ENCODE results near the gene TLX3. TPM values are rescaled to one million over a fixed set of nuclear protein-coding genes. Genes with fewer than 3 reads are reported as not detected.
A peak's percentile ranks its signal among the peaks of the same experiment; 100 is the strongest.

Gene TLX3
- total and polyA plus RNA-seq, 2 of the 8 experiments (the other 6 are each of a cell fraction or from before 2014, with no cell fraction given) = not detected

DNA sequence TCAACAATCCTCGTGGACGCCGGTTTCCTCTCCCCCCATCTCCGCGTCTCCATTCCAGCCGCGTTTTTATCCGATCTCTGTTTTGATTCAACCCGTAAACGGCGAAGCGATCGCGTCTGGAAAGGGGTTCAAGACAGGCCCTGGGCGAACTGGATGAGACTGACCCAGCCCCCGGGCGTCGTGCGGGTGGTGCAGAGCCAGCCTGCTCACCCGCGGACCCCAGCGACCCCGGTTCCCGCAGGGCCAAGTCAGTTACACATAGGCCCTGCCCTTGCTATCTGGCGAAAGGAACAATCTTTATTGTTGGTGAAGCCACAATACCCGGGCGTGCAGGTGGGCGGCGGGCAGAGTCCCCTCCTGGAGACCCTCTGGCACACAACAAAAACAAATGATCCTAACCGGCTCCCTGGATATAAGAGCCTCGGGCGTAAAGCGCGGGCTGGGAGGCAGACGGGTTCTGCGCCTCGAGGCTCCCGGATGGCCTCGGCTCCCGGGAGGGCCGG lies 1.8 kb downstream of the TLX3 start (continued):
- TF ChIP-seq SP4 (IDR thresholded peaks at IDR 0.05; ENCODE audit: low read length) (no peak), CHD1 (IDR thresholded peaks at IDR 0.05; ENCODE audit: low read depth, low read length) (no peak), RFX5 (IDR thresholded peaks at IDR 0.05; ENCODE audit: borderline replicate concordance, low read depth, low read length) (no peak), NRF1 (IDR thresholded peaks at IDR 0.05; ENCODE audit: low read depth, low read length) (no peak), RBBP5 (IDR thresholded peaks at IDR 0.05; ENCODE audit: borderline replicate concordance, low read depth, low read length) (no peak), KDM4A (IDR thresholded peaks at IDR 0.05; ENCODE audit: low read depth, low read length, severe bottlenecking) (peak; percentile 40), SAP30 (IDR thresholded peaks at IDR 0.05; ENCODE audit: insufficient read depth, insufficient replicate concordance, low read length) (no peak)

Measured in H1 (cell line).